Upper lobe of left lung (tissue), 4 donors: Measurements from ENCODE around the gene CUX1.

Source experiments
- CTCF ChIP-seq, 6 experiments: fragments of 450-650 bp in 4 of 6; fragments of 200-600 bp in 2 of 6; sonication (generic) in 2 of 6; IDR thresholded peaks; one replicate each; pipeline ENCODE4 v1.5.1; 2016 to 2019; ENCODE audit warnings: antibody characterized with exemption in 6 of 6
- POLR2A ChIP-seq, 4 donors: fragments of 450-650 bp; IDR thresholded peaks; one replicate each; pipeline ENCODE4 v1.5.1; 2016 to 2017; ENCODE audit warnings: antibody characterized with exemption in 4 of 4, mild to moderate bottlenecking in 2 of 4
- POLR2AphosphoS5 ChIP-seq, 2 donors: sonication (generic); formaldehyde crosslinking; IDR thresholded peaks; one replicate each; pipeline ENCODE4 v1.5.1; 2017; ENCODE audit warnings: antibody characterized with exemption in 2 of 2

- TF ChIP-seq CTCF (IDR thresholded peaks at IDR 0.05) (no peak), POLR2AphosphoS5 (IDR thresholded peaks at IDR 0.05) (no peak), POLR2A (IDR thresholded peaks at IDR 0.05) (no peak)
These were observed 48.9 kb downstream of the CUX1 start for GRCh38 chr7:101866328-101866727.
